ENCODE measurements around the gene CAMTA1. TPM values are rescaled to one million over a fixed set of nuclear protein-coding genes. Genes with fewer than 3 reads are reported as not detected.

CAMTA1 gene
- total and polyA plus RNA-seq, 4 donors, result 48.1 to 140 (median 52.3) TPM

DNA sequence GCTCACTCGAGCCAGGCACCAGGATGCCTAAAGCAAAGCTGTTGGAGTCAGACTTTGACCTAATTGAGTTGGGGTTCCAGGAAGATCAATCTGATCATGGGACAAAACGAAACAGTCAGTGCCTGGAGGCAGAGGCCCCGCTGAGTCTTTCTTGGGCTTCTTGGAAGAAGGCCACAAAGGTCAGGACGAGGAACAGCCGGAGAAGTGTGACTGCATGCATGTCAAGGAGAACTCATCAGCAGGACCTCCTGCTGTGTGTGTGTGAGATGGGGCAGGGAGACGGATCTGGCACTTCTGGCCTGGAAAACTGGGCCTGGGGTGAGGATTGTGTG is 190.8 kb downstream of the CAMTA1 start:
- H3K27me3 ChIP-seq (ENCODE audit: control insufficient read depth in 3 of 3, insufficient read depth in 3 of 3, low read length in 2 of 3), result peaks cover 0 to 3% (median 0%) of the 10 kb centered on the region in 3 donors
- H3K36me3 ChIP-seq (ENCODE audit: control insufficient read depth in 4 of 4, insufficient read depth in 4 of 4, low read length in 4 of 4), result no peaks in the 10 kb centered on the region
- WGBS, 2 donors, result 65 to 82% methylated on average over 6 of the region's 6 CpGs
- H3K9ac ChIP-seq (ENCODE audit: insufficient read depth in 1 of 2, low read length in 2 of 2), result no peak overlapping the region
- TF ChIP-seq, protein P1, sequence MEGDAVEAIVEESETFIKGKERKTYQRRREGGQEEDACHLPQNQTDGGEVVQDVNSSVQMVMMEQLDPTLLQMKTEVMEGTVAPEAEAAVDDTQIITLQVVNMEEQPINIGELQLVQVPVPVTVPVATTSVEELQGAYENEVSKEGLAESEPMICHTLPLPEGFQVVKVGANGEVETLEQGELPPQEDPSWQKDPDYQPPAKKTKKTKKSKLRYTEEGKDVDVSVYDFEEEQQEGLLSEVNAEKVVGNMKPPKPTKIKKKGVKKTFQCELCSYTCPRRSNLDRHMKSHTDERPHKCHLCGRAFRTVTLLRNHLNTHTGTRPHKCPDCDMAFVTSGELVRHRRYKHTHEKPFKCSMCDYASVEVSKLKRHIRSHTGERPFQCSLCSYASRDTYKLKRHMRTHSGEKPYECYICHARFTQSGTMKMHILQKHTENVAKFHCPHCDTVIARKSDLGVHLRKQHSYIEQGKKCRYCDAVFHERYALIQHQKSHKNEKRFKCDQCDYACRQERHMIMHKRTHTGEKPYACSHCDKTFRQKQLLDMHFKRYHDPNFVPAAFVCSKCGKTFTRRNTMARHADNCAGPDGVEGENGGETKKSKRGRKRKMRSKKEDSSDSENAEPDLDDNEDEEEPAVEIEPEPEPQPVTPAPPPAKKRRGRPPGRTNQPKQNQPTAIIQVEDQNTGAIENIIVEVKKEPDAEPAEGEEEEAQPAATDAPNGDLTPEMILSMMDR (IDR thresholded peaks at IDR 0.05; ENCODE audit: control extremely low read depth, extremely low read depth), result no peak
- H3K4me3 ChIP-seq, result no peak overlapping the region
- H3K9me3 ChIP-seq (ENCODE audit: control insufficient read depth in 4 of 4, insufficient read depth in 3 of 4, low read length in 3 of 4), result no peaks in the 10 kb centered on the region
- H3K27ac ChIP-seq (ENCODE audit: low read depth in 1 of 2, low read length in 1 of 2), result no peak overlapping the region
- ATAC-seq (ENCODE audit: insufficient read depth, low FRiP score) (no peak), DNase-seq (peak; percentile 65 to 79 (median 74))
- peaks cover 0 to 27% (median 6%) of the 10 kb centered on the region in 5 donors for H3K4me1 ChIP-seq (ENCODE audit: control insufficient read depth in 5 of 5, insufficient read depth in 5 of 5, low read length in 5 of 5)

DNA sequence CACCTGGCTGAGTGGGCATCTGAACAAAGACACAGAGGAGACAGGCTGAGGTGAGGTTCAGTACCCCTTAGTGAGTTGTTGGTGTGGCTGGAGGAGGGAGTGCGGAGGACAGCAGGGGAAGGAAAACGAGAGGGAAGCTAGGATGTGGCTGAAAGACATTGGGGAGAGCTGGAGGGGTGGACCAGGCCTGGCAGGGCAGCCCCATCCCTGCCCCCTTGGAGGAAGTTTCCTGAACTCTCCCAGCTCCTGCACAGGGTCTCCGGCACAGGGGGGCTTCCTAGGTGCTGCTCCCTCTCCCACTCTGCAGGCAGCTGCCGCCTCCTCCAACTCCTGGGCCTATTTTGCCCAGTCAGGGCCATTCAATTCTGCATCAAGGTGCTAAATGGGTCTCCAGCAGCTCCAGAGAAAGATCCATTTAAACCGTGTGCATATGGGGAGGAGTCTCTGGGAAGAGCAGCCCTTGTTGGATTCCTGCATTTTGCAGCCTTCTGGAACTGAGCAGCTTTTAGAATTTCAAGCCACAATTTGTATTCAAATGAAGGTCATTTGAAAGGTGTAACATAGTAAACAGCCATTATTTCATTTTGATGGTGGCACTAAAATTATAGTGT is 193.9 kb downstream of the CAMTA1 start:
- no peak overlapping the region for H3K9ac ChIP-seq (ENCODE audit: insufficient read depth in 1 of 2, low read length in 2 of 2)

GRCh38 chr1:6981595-6981994 is 196.3 kb downstream of the CAMTA1 start:
- Histone ChIP-seq H3K27me3 (ENCODE audit: control insufficient read depth in 3 of 3, insufficient read depth in 3 of 3, low read length in 2 of 3) (no peaks in the 10 kb centered on the region), H3K36me3 (ENCODE audit: control insufficient read depth in 4 of 4, insufficient read depth in 4 of 4, low read length in 4 of 4) (no peaks in the 10 kb centered on the region), H3K4me1 (ENCODE audit: control insufficient read depth in 5 of 5, insufficient read depth in 5 of 5, low read length in 5 of 5) (peaks cover 0 to 16% (median 0%) of the 10 kb centered on the region in 5 donors), H3K9me3 (ENCODE audit: control insufficient read depth in 4 of 4, insufficient read depth in 3 of 4, low read length in 3 of 4) (no peaks in the 10 kb centered on the region), H3K27ac (ENCODE audit: low read depth in 1 of 2, low read length in 1 of 2) (no peak overlapping the region), H3K9ac (ENCODE audit: insufficient read depth in 1 of 2, low read length in 2 of 2) (no peak overlapping the region), H3K4me3 (no peak overlapping the region)
- DNase-seq (no peak), ATAC-seq (ENCODE audit: insufficient read depth, low FRiP score) (no peak)
- TF ChIP-seq, protein P1 (IDR thresholded peaks at IDR 0.05; ENCODE audit: control extremely low read depth, extremely low read depth), result no peak

More for the DNA sequence above, 193.9 kb downstream of the CAMTA1 start:
- H3K36me3 ChIP-seq (ENCODE audit: control insufficient read depth in 4 of 4, insufficient read depth in 4 of 4, low read length in 4 of 4), result no peaks in the 10 kb centered on the region
- 76 to 77% methylated on average over 5 of the region's 5 CpGs for WGBS, 2 donors
- peaks cover 0 to 3% (median 0%) of the 10 kb centered on the region in 3 donors for H3K27me3 ChIP-seq (ENCODE audit: control insufficient read depth in 3 of 3, insufficient read depth in 3 of 3, low read length in 2 of 3)
- TF ChIP-seq, protein P1 (IDR thresholded peaks at IDR 0.05; ENCODE audit: control extremely low read depth, extremely low read depth), result no peak
- no peak overlapping the region for H3K4me3 ChIP-seq
- peaks cover 0 to 21% (median 6%) of the 10 kb centered on the region in 5 donors for H3K4me1 ChIP-seq (ENCODE audit: control insufficient read depth in 5 of 5, insufficient read depth in 5 of 5, low read length in 5 of 5)
- DNase-seq (no peak), ATAC-seq (ENCODE audit: insufficient read depth, low FRiP score) (no peak)
- no peaks in the 10 kb centered on the region for H3K9me3 ChIP-seq (ENCODE audit: control insufficient read depth in 4 of 4, insufficient read depth in 3 of 4, low read length in 3 of 4)
- H3K27ac ChIP-seq (ENCODE audit: low read depth in 1 of 2, low read length in 1 of 2), result no peak overlapping the region

- WGBS, 2 donors, result 85 to 86% methylated on average over 9 of the region's 9 CpGs
- Histone ChIP-seq H3K9me3 (ENCODE audit: control insufficient read depth in 4 of 4, insufficient read depth in 3 of 4, low read length in 3 of 4) (no peaks in the 10 kb centered on the region), H3K27ac (ENCODE audit: low read depth in 1 of 2, low read length in 1 of 2) (no peak overlapping the region), H3K9ac (ENCODE audit: insufficient read depth in 1 of 2, low read length in 2 of 2) (no peak overlapping the region), H3K27me3 (ENCODE audit: control insufficient read depth in 3 of 3, insufficient read depth in 3 of 3, low read length in 2 of 3) (no peaks in the 10 kb centered on the region), H3K36me3 (ENCODE audit: control insufficient read depth in 4 of 4, insufficient read depth in 4 of 4, low read length in 4 of 4) (no peaks in the 10 kb centered on the region), H3K4me1 (ENCODE audit: control insufficient read depth in 5 of 5, insufficient read depth in 5 of 5, low read length in 5 of 5) (peaks cover 0 to 16% (median 0%) of the 10 kb centered on the region in 5 donors), H3K4me3 (no peak overlapping the region)
- no peak for ATAC-seq (ENCODE audit: insufficient read depth, low FRiP score)
- TF ChIP-seq, protein P1 (IDR thresholded peaks at IDR 0.05; ENCODE audit: control extremely low read depth, extremely low read depth), result no peak
- DNase-seq, result no peak
These were observed 197.2 kb downstream of the CAMTA1 start for GRCh38 chr1:6982443-6982842.

Data from lung (tissue), 12 donors.